ENCODE data around the gene OSBPL1A. TPM values are rescaled to one million over a fixed set of nuclear protein-coding genes. Genes with fewer than 3 reads are reported as not detected.
A peak's percentile ranks its signal among the peaks of the same experiment; 100 is the strongest.

The OSBPL1A gene
- total RNA-seq, 2 donors from 2014 or later: 29.7 to 36.9 TPM

DNA sequence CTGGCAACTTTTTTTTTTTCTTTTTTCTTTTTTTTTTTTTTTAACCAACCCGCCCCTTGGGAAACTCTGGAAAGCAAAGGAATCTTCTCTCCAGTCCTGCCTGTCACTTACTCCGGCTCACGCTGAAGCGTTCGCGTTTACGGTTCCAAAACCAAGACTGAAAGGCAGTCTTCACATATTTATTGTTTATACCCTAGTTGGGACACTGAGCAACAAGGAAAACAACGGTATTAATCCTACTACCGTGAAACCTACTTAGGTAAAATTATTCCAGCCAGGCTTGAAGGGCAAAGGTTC lies 125.4 kb downstream of the OSBPL1A start:
- H3K27me3 Mint-ChIP-seq (ENCODE audit: insufficient read depth): no peaks in the 10 kb centered on the region

DNA sequence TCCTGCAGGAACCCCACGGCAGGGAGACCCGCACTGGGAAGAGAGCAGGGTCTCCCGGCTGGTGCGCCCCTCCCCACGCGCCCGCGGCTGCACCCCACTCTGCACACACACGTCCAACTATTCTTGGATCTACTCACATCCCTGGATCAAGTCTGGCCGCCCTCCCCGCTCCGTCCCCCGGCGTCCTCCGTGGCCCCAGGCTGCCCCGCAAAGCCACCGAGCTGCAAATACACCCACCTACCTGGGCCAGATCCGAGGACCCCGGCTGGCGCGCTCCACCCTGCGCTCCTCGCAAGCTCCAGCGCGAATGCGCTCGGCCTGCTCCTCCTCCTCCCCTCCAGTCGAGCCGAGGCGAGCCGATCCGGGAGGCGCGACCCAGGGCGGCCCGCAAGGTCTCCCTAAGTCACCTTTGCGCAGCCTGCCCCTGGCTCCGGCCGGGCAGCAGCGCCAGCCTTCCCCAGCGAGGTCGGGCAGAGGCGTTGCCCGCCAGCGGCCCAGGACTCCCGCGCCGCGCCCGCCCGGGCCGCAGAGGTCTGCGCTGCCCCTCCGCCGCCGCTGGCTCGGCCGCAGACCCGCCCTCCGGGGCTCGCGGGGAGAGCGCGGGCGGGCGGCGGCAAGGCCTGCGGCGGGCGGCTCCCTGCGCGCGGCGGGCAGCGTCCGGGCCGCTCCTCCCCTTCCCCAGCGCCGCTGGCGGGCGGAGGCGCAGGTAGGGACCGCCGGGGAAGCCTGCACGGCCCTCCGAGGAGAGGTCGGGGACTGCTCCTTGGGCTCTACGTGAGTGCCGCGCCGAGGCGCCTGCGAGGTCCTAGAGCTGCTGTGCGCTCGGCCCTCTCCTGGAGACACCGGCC lies 126.0 kb downstream of the OSBPL1A start:
- peak overlapping the region; percentile 98 for H3K4me3 ChIP-seq (ENCODE audit: low read length)
- Mint-ChIP-seq H3K9me3 (no peaks in the 10 kb centered on the region), H3K27ac (peak overlapping the region; percentile 88), H3K4me1 (peaks cover 18% of the 10 kb centered on the region), H3K36me3 (ENCODE audit: low read depth) (no peaks in the 10 kb centered on the region), H3K4me3 (peak overlapping the region; percentile 92), H3K27me3 (ENCODE audit: insufficient read depth) (no peaks in the 10 kb centered on the region)
- H3K9ac ChIP-seq (ENCODE audit: extremely low read depth, low read length, poor library complexity, severe bottlenecking): peak overlapping the region; percentile 67
- TF ChIP-seq, protein P1, sequence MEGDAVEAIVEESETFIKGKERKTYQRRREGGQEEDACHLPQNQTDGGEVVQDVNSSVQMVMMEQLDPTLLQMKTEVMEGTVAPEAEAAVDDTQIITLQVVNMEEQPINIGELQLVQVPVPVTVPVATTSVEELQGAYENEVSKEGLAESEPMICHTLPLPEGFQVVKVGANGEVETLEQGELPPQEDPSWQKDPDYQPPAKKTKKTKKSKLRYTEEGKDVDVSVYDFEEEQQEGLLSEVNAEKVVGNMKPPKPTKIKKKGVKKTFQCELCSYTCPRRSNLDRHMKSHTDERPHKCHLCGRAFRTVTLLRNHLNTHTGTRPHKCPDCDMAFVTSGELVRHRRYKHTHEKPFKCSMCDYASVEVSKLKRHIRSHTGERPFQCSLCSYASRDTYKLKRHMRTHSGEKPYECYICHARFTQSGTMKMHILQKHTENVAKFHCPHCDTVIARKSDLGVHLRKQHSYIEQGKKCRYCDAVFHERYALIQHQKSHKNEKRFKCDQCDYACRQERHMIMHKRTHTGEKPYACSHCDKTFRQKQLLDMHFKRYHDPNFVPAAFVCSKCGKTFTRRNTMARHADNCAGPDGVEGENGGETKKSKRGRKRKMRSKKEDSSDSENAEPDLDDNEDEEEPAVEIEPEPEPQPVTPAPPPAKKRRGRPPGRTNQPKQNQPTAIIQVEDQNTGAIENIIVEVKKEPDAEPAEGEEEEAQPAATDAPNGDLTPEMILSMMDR (conservative IDR thresholded peaks at IDR 0.05): peak; percentile 64
- H3K36me3 ChIP-seq (ENCODE audit: control insufficient read depth, insufficient read depth, low read length): no peaks in the 10 kb centered on the region
- peak; percentile 94 for DNase-seq
- H3K9me3 ChIP-seq (ENCODE audit: control insufficient read depth, low read length): no peaks in the 10 kb centered on the region
- no peaks in the 10 kb centered on the region for H3K27me3 ChIP-seq (ENCODE audit: control insufficient read depth, insufficient read depth, low read length, poor library complexity, severe bottlenecking)
- no peak overlapping the region for H3K27ac ChIP-seq (ENCODE audit: low read depth, low read length)
- 0% methylated on average over 2 to 96 of the region's 96 CpGs for WGBS, 2 experiments (ENCODE audit: insufficient coverage in 1 of 2, insufficient read length in 1 of 2)
- peaks cover 8% of the 10 kb centered on the region for H3K4me1 ChIP-seq (ENCODE audit: control insufficient read depth, insufficient read depth, low read length)

More for the DNA sequence above, 125.4 kb downstream of the OSBPL1A start:
- H3K36me3 Mint-ChIP-seq (ENCODE audit: low read depth): no peaks in the 10 kb centered on the region
- H3K9me3 Mint-ChIP-seq: no peaks in the 10 kb centered on the region
- TF ChIP-seq, protein P1 (conservative IDR thresholded peaks at IDR 0.05): no peak
- H3K4me3 Mint-ChIP-seq: peak overlapping the region; percentile 92
- Histone ChIP-seq H3K9ac (ENCODE audit: extremely low read depth, low read length, poor library complexity, severe bottlenecking) (peak overlapping the region; percentile 58), H3K36me3 (ENCODE audit: control insufficient read depth, insufficient read depth, low read length) (no peaks in the 10 kb centered on the region), H3K27me3 (ENCODE audit: control insufficient read depth, insufficient read depth, low read length, poor library complexity, severe bottlenecking) (no peaks in the 10 kb centered on the region), H3K9me3 (ENCODE audit: control insufficient read depth, low read length) (no peaks in the 10 kb centered on the region), H3K27ac (ENCODE audit: low read depth, low read length) (no peak overlapping the region), H3K4me3 (ENCODE audit: low read length) (peak overlapping the region; percentile 87), H3K4me1 (ENCODE audit: control insufficient read depth, insufficient read depth, low read length) (peaks cover 8% of the 10 kb centered on the region)
- peaks cover 18% of the 10 kb centered on the region for H3K4me1 Mint-ChIP-seq
- DNase-seq: no peak
- peak overlapping the region; percentile 46 for H3K27ac Mint-ChIP-seq
- 5% methylated on average over 9 of the region's 9 CpGs; no CpG with 5 or more reads in 1 of the 2 experiments for WGBS, 2 experiments (ENCODE audit: insufficient coverage in 1 of 2, insufficient read length in 1 of 2)

DNA sequence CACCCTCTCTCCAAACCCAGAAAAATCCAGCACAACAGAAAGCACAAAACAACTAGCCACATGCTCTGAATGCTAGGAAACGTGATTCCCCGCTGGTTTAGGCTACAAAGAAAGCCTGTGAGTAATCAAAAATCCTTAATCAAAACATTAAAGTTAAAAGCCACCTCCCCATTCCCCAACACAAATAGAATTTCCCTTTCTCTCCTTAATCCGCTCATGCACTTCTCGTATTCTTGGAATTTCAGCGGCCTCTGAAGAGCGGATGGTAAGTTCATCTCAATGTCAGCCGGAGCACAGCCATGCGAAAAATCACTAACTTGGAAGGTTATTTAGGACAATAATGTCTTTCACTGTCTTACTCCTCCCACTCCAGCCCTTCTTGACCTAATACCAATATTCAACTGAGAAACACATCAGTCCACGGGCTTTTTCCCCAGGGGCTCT lies 126.7 kb downstream of the OSBPL1A start:
- peak overlapping the region; percentile 67 for H3K9ac ChIP-seq (ENCODE audit: extremely low read depth, low read length, poor library complexity, severe bottlenecking)
- H3K4me1 ChIP-seq (ENCODE audit: control insufficient read depth, insufficient read depth, low read length): peaks cover 8% of the 10 kb centered on the region
- 0 to 2% methylated on average over 6 to 9 of the region's 9 CpGs for WGBS, 2 experiments (ENCODE audit: insufficient coverage in 1 of 2, insufficient read length in 1 of 2)
- no peaks in the 10 kb centered on the region for H3K27me3 Mint-ChIP-seq (ENCODE audit: insufficient read depth)
- peak overlapping the region; percentile 92 for H3K4me3 Mint-ChIP-seq
- no peaks in the 10 kb centered on the region for H3K36me3 ChIP-seq (ENCODE audit: control insufficient read depth, insufficient read depth, low read length)
- H3K9me3 ChIP-seq (ENCODE audit: control insufficient read depth, low read length): no peaks in the 10 kb centered on the region
- H3K36me3 Mint-ChIP-seq (ENCODE audit: low read depth): no peaks in the 10 kb centered on the region
- peak overlapping the region; percentile 98 for H3K4me3 ChIP-seq (ENCODE audit: low read length)
- no peak overlapping the region for H3K27ac ChIP-seq (ENCODE audit: low read depth, low read length)
- peak overlapping the region; percentile 88 for H3K27ac Mint-ChIP-seq
- TF ChIP-seq, protein P1 (conservative IDR thresholded peaks at IDR 0.05): no peak
- DNase-seq: peak; percentile 47
- no peaks in the 10 kb centered on the region for H3K9me3 Mint-ChIP-seq
- no peaks in the 10 kb centered on the region for H3K27me3 ChIP-seq (ENCODE audit: control insufficient read depth, insufficient read depth, low read length, poor library complexity, severe bottlenecking)
- H3K4me1 Mint-ChIP-seq: peaks cover 21% of the 10 kb centered on the region
